Naive B cell (primary cell): ENCODE results near the gene ITK. TPM values are rescaled to one million over a fixed set of nuclear protein-coding genes. Genes with fewer than 3 reads are reported as not detected.
A peak's percentile ranks its signal among the peaks of the same experiment; 100 is the strongest.
"Not testable (repeated sequence)": the region's sequence is repeated elsewhere in the genome, so short reads cannot be mapped to it uniquely, and the experiment has no call there.

Experiments
- ATAC-seq, 2 donors: fragments of 150-1000 bp; cut with Tn5 transposase; 2 replicates each; pipeline ENCODE4 v1.10.0; 2021; ENCODE audit warnings: low read depth in 2 of 2, mild to moderate bottlenecking in 2 of 2, moderate library complexity in 2 of 2
- DNase-seq: peaks from one replicate; pipeline ENCODE4 v3.0.0; 2022
- H3K27ac Mint-ChIP-seq, 6 donors: one replicate each; pipeline ENCODE4 v1.8.0; 2020 to 2022; ENCODE audit warnings: mild to moderate bottlenecking in 6 of 6, mixed read lengths in 6 of 6, moderate library complexity in 5 of 6, inconsistent platforms in 2 of 6
- H3K27me3 Mint-ChIP-seq, 3 donors: one replicate each; pipeline ENCODE4 v1.8.0; 2021 to 2022; ENCODE audit warnings: mixed read lengths in 3 of 3, mild to moderate bottlenecking in 1 of 3
- H3K36me3 Mint-ChIP-seq, 2 donors: one replicate each; pipeline ENCODE4 v1.8.0; 2020 to 2022; ENCODE audit warnings: mixed read lengths in 2 of 2, inconsistent platforms in 1 of 2, mild to moderate bottlenecking in 1 of 2
- H3K4me1 Mint-ChIP-seq, 3 donors: one replicate each; pipeline ENCODE4 v1.8.0; 2020 to 2022; ENCODE audit warnings: mixed read lengths in 3 of 3, inconsistent platforms in 1 of 3, mild to moderate bottlenecking in 1 of 3, moderate library complexity in 1 of 3
- H3K4me3 Mint-ChIP-seq, 8 donors: one replicate each; pipeline ENCODE4 v1.8.0; 2020 to 2022; ENCODE audit warnings: mild to moderate bottlenecking in 8 of 8, mixed read lengths in 8 of 8, moderate library complexity in 8 of 8, inconsistent platforms in 2 of 8
- H3K9me3 Mint-ChIP-seq, 7 donors: one replicate each; pipeline ENCODE4 v1.8.0; 2020 to 2022; ENCODE audit warnings: mixed read lengths in 7 of 7, mild to moderate bottlenecking in 5 of 7, inconsistent platforms in 2 of 7, moderate library complexity in 1 of 7
- polyA plus RNA-seq, 6 donors: library from polyadenylated mRNA; unstranded; fragments of 300-500 nt; fragmentation: Illumina TruSeq; gene quantifications; one replicate each; pipeline ENCODE4 v1.2.3, GENCODE V29; 2021; ENCODE audit warnings: low read depth in 6 of 6

Gene ITK
- polyA plus RNA-seq, 6 donors from 2014 or later: 0.35 to 1.4 (median 0.45) TPM

DNA sequence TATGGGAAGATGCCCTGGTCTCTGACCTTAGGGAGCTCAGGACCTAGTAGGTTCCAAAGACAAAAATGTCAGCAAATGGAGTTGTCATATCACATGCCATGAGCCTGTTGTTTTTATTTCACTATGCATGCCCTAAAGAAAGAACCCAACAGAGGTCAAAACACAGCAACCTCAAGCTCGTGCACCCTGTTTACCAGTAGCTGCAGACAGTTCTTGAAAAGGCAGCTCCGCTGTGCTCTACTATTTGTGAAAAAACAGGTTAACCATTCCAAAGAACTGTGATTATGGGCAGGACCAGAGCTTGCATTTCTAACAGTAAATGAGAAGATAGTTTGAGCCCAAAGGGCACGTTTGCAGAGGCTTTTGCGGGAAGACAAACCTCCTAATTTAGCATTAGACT is 22.8 kb downstream of the ITK start:
- no peak for ATAC-seq
- peaks cover under 1 to 19% (median 10%) of the 10 kb centered on the region in 3 donors for H3K4me1 Mint-ChIP-seq
- H3K36me3 Mint-ChIP-seq: peaks cover 0 to 5% of the 10 kb centered on the region in 2 donors
- H3K4me3 Mint-ChIP-seq: no peak overlapping the region
- H3K9me3 Mint-ChIP-seq: peaks cover 0 to 9% (median 5%) of the 10 kb centered on the region in 7 donors
- DNase-seq: no peak
- H3K27me3 Mint-ChIP-seq: no peaks in the 10 kb centered on the region
- peak overlapping the region in 1 of 6 donors; percentile 53 for H3K27ac Mint-ChIP-seq

DNA sequence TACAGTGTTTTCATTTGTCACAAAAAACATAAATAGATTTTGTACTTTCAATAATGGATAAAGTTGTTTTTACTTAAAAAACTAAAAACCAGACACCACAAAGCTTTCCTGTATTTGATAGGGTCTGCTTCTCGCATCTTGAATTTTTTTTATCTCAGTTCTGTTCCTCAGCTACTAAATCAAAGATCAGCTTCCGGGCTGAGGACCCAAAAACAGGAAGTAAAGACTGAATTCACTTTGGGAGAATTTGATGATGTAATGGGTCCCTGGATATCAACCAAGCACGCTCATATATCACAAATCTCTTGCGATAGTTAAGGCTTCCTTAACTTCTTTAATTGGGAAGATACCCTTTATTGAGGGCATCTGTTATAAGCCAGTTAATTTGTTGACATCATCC is 24.1 kb downstream of the ITK start:
- H3K4me1 Mint-ChIP-seq: peaks cover 0 to 16% (median 9%) of the 10 kb centered on the region in 3 donors
- no peak overlapping the region for H3K4me3 Mint-ChIP-seq
- no peaks in the 10 kb centered on the region for H3K27me3 Mint-ChIP-seq
- H3K27ac Mint-ChIP-seq: peak overlapping the region in 4 of 6 donors; percentile 47 to 89 (median 78)
- H3K9me3 Mint-ChIP-seq: peaks cover 0 to 9% (median 5%) of the 10 kb centered on the region in 7 donors
- ATAC-seq (peak; percentile 95 to 97), DNase-seq (peak; percentile 51)
- H3K36me3 Mint-ChIP-seq: peaks cover 0 to 5% of the 10 kb centered on the region in 2 donors

DNA sequence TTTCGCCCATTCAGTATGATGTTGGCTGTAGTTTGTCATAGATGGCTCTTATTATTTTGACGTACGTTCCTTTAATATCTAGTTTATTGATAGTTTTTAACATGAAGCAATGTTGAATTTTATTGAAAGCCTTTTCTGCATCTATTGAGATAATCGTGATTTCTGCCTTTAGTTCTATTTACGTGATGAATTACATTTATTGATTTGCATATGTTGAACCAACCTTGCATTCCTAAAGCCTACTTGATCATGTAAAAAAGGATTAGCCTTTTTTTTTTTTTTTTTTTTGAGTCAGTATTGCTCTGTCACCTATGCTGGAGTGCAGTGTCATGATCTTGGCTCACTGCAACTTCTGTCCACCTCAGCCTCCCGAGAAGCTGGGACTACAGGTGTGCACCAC is 25.1 kb downstream of the ITK start:
- no peak for ATAC-seq
- peaks cover 0 to 9% (median 5%) of the 10 kb centered on the region in 7 donors for H3K9me3 Mint-ChIP-seq
- peaks cover 0 to 18% (median 9%) of the 10 kb centered on the region in 3 donors for H3K4me1 Mint-ChIP-seq
- H3K27me3 Mint-ChIP-seq: no peaks in the 10 kb centered on the region
- H3K27ac Mint-ChIP-seq: no peak overlapping the region
- H3K36me3 Mint-ChIP-seq: peaks cover 0 to 5% of the 10 kb centered on the region in 2 donors
- H3K4me3 Mint-ChIP-seq: no peak overlapping the region
- DNase-seq: no peak

DNA sequence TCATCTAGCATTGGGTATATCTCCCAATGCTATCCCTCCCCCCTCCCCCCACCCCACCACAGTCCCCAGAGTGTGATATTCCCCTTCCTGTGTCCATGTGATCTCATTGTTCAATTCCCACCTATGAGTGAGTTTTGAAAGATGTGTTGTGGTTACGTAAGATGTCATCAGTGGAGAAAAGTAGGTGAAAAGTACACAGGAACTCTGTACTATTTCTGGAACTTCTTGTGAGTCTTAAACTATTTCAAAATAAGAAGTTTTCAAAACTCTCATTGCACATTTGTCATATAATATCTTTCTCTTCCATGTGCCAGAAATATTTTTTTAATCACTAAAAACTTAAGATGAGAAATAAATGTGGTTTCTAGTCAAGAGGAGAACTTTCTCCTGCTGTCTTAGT is 30.0 kb downstream of the ITK start:
- DNase-seq, H3K36me3 Mint-ChIP-seq, ATAC-seq, H3K27me3 Mint-ChIP-seq, H3K9me3 Mint-ChIP-seq, H3K4me3 Mint-ChIP-seq: not testable (repeated sequence)
- Mint-ChIP-seq H3K4me1 (peaks cover 13 to 37% (median 21%) of the 10 kb centered on the region in 3 donors), H3K27ac (peak overlapping the region in 1 of 6 donors; percentile 19)

DNA sequence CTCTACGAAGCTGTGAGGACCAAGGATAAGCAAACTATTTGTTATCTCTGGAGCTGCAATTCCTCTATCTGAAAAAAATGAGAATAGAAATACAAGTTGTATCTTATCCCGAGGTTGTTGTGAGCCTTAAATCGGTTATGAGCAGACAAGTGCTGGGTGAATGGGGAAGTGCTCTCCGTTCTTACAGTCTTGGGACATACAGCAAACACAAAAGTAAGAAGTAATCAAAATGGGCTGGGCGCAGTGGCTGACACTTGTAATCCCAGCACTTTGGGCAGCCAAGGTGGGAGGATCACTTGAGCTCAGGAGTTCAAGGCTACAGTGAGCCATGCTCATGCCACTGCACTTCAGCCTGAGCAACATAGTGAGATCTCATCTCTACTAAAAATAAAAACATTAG is 31.7 kb downstream of the ITK start:
- no peak for ATAC-seq
- no peak for DNase-seq
- H3K36me3 Mint-ChIP-seq: no peaks in the 10 kb centered on the region
- peaks cover 28 to 54% (median 37%) of the 10 kb centered on the region in 3 donors for H3K4me1 Mint-ChIP-seq
- peaks cover 0 to 2% (median 0%) of the 10 kb centered on the region in 7 donors for H3K9me3 Mint-ChIP-seq
- H3K27ac Mint-ChIP-seq: peak overlapping the region in 1 of 6 donors; percentile 42
- no peaks in the 10 kb centered on the region for H3K27me3 Mint-ChIP-seq
- no peak overlapping the region for H3K4me3 Mint-ChIP-seq

DNA sequence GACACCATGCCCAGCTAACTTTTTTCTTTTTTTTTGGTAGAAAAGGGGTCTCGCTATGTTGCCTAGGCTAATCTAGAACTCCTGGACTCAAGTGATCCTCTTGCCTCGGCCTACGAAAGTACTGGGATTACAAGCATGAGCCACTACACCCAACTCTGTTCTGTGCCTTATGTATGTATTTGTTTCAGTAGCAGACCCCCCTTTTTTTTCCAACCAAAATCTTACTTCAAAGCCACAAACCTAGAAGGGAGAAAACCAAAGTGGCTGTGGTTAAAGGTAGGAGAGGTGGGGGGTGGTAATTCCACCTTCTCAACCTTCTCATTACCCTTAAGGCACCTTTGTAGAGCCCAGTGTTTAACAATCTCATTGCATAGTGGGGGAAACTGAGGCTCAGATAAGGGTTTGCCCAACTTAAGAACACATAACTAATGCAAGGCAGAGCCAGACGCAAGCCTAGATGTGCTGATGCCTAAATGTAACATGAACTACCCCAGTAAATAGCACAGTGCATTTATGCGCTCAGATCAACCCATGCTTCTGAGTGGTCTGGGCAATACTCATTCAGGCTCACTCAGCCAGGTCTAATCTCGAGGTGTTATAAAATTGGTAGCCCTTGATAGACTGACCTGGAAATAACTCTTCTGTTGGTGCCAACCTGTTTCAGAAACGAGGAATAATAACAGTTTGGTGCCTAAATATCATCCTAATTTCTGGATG is 33.0 kb downstream of the ITK start:
- peaks cover 0 to 2% (median 0%) of the 10 kb centered on the region in 7 donors for H3K9me3 Mint-ChIP-seq
- H3K27ac Mint-ChIP-seq: no peak overlapping the region
- H3K36me3 Mint-ChIP-seq: no peaks in the 10 kb centered on the region
- H3K4me1 Mint-ChIP-seq: peaks cover 33 to 66% (median 43%) of the 10 kb centered on the region in 3 donors
- peaks cover 0 to 4% (median 0%) of the 10 kb centered on the region in 3 donors for H3K27me3 Mint-ChIP-seq
- DNase-seq: no peak
- no peak for ATAC-seq
- no peak overlapping the region for H3K4me3 Mint-ChIP-seq

DNA sequence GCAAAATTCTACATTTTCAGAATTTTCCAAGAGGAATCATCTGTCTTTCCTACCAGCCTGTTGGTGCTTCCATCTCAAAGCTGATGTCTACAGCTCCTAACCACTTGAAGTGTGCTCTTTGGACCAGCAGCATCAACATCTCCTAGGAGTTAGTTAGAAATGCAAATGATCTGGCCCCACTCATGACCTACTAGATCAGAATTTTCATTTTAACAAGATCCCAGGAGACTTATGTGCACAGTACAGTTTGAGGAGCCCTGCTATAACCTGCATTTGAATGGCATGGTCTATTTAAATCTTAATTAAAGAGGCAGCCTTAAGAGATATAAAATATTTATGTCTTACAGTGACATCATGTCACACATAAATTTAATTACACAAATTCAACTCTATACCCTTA is 33.8 kb downstream of the ITK start:
- H3K27me3 Mint-ChIP-seq: peaks cover 0 to 4% (median 0%) of the 10 kb centered on the region in 3 donors
- H3K4me3 Mint-ChIP-seq: peak overlapping the region in 2 of 8 donors; percentile 54 to 67
- DNase-seq (no peak), ATAC-seq (peak in 1 of 2 donors; percentile 40)
- peaks cover 0 to 2% (median 0%) of the 10 kb centered on the region in 7 donors for H3K9me3 Mint-ChIP-seq
- H3K4me1 Mint-ChIP-seq: peaks cover 33 to 68% (median 43%) of the 10 kb centered on the region in 3 donors
- H3K27ac Mint-ChIP-seq: peak overlapping the region in 1 of 6 donors; percentile 54
- no peaks in the 10 kb centered on the region for H3K36me3 Mint-ChIP-seq

DNA sequence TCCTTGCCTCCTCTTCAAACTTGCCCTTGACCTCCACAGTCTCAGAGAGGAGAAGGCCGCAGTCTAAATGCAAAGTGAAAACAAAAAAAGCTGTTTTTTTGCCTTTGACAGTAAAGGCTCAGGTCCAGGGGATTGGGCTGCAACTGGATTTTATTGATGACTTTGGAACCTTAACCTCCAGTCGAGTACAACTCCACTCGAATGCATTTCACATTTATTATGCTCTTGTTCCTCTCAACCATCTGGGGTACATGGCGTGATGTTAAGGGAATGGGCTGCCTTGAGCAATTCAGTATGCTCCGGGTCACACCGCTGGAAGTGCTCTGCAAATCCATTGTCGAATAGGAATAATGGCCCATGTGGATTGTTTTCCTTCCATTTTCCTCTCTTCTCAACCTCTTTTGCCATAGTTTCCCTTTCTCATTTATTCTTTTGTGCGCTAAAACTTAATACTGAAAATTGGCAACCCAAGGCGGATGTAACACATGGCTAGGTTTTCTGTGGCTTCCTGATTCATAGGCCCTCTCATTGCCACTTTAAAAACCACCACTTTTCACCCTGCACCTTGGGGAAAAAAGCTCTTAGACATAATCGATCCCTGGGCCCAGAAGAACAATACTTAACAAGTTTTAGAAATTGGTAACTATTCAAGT is 34.3 kb downstream of the ITK start:
- H3K36me3 Mint-ChIP-seq: no peaks in the 10 kb centered on the region
- peak; percentile 85 to 87 for ATAC-seq
- H3K4me1 Mint-ChIP-seq: peaks cover 33 to 68% (median 43%) of the 10 kb centered on the region in 3 donors
- H3K27me3 Mint-ChIP-seq: peaks cover 0 to 4% (median 0%) of the 10 kb centered on the region in 3 donors
- DNase-seq: peak; percentile 26
- peak overlapping the region in 5 of 6 donors; percentile 37 to 95 (median 55) for H3K27ac Mint-ChIP-seq
- peak overlapping the region; percentile 0 to 74 (median 67) for H3K4me3 Mint-ChIP-seq
- peaks cover 0 to 2% (median 0%) of the 10 kb centered on the region in 7 donors for H3K9me3 Mint-ChIP-seq

DNA sequence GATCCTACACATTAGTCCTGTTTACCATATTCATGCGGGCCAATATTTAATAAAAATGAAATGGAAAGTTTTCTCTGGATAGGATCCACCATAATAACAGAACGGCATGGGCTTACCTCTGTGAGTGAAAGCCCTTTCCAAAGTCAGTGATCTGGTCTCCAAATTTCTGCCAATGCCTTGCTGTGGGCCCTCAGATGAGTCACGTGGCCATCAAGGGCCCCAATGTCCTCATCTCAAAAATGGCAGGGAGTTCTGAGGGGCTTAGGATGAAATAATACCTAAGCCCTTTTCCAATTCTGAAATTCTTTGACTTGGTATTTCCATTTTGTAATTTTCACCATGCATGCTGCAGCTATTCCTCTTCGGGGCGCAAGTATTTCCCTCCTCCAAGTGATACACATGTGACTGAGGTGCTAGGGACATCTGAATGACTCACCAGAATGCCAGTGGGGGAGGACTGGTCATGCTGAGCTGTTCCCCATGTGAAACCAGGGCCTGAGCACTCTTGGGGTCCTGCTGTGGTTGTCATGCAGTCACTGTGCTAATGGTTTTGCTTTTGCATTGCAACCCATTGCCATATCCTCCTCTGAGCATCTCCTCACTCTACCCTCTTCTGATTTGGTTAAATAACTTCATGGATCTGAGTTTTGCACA is 35.0 kb downstream of the ITK start:
- DNase-seq: no peak
- Mint-ChIP-seq H3K4me3 (peak overlapping the region in 7 of 8 donors; percentile 53 to 74 (median 67)), H3K27ac (peak overlapping the region in 3 of 6 donors; percentile 37 to 95 (median 54)), H3K4me1 (peaks cover 33 to 67% (median 43%) of the 10 kb centered on the region in 3 donors), H3K36me3 (no peaks in the 10 kb centered on the region), H3K27me3 (peaks cover 0 to 4% (median 0%) of the 10 kb centered on the region in 3 donors), H3K9me3 (peaks cover 0 to 2% (median 0%) of the 10 kb centered on the region in 7 donors)
- ATAC-seq: no peak

DNA sequence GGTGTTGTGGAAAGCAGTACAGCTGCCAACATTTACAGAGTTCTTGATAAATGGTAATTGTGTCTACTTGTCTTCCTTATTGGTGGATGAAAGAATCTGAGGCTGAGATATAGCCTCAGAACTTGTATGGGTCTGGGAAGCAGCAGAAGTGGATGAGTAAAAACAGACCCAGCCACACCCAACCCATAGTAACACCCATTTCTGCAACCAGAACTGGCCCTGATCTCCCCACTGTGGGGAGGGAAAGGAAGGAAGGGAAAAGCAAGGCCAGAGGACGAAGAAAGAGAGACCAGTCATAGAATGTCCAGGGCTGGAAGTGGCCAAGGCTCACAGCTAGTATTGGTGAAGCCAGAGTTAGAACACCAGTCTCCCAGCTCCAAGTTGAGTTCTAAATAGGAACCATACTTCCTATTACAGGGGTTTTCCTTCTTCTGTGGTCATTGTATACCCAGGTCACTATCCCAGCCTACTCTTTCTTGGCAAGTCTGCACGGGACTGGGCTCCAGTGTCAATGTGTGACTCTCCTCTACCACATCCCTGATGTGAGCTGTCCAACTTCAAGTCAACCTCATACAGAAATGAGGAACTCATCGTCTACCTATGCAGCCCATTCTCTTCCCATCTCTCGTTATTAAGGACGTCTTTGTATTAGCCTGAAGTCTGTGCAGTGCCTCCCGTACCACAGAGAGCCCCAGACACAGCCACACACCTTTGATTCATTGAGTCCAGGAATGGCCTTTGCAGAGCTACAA is 35.9 kb downstream of the ITK start:
- DNase-seq: no peak
- ATAC-seq: no peak
- peak overlapping the region in 4 of 6 donors; percentile 6 to 85 (median 44) for H3K27ac Mint-ChIP-seq
- peaks cover 33 to 59% (median 43%) of the 10 kb centered on the region in 3 donors for H3K4me1 Mint-ChIP-seq
- peaks cover 0 to 2% (median 0%) of the 10 kb centered on the region in 7 donors for H3K9me3 Mint-ChIP-seq
- no peaks in the 10 kb centered on the region for H3K36me3 Mint-ChIP-seq
- H3K27me3 Mint-ChIP-seq: peaks cover 0 to 4% (median 0%) of the 10 kb centered on the region in 3 donors
- H3K4me3 Mint-ChIP-seq: peak overlapping the region in 6 of 8 donors; percentile 4 to 68 (median 10)

DNA sequence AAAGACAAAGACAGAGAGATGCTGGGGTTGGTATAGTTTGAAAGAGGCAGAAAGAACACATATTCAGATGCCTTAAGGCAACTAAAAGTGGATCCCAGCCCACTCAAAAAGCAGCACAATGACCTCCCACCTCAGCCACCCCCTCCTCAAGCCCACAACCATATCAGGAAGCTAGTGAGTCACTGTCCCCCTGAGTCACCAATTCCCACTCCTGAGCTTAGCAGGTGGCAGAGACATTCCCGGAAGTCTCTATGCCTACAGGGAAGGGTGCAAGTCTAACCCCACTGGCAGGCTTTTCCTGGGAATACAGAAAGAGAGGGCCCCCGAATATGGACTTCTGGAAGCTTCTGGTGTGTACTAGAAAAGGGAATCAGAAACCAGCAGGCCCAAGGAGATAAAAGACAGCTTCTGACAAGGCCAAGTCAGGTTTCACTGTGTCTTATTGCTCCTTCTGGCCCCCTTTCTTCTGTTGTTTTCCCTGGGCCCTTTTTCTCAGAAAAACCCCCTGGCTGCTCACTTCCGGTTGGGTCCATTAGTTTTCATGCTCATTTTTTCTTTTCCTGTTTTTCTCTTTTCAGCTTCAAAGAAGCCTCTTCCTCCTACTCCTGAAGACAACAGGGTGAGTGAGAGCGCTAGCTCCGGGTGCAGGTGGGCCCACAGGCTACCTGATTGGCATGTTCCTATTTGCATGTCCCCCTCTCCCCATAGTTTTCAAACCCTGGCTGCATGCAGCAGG is 36.8 kb downstream of the ITK start:
- Mint-ChIP-seq H3K4me3 (peak overlapping the region in 7 of 8 donors; percentile 11 to 71 (median 56)), H3K27ac (peak overlapping the region in 4 of 6 donors; percentile 20 to 63 (median 34)), H3K36me3 (no peaks in the 10 kb centered on the region), H3K9me3 (peaks cover 0 to 2% (median 0%) of the 10 kb centered on the region in 7 donors), H3K4me1 (peaks cover 33 to 55% (median 39%) of the 10 kb centered on the region in 3 donors), H3K27me3 (peaks cover 0 to 4% (median 0%) of the 10 kb centered on the region in 3 donors)
- no peak for DNase-seq
- ATAC-seq: no peak
